Measurements from ENCODE around the gene CD48. TPM values are rescaled to one million over a fixed set of nuclear protein-coding genes. Genes with fewer than 3 reads are reported as not detected.

The CD48 gene
- total RNA-seq, 1 donor from 2014 or later = 0.56 TPM

GRCh38 chr1:160640359-160641123, 71.1 kb downstream of the CD48 start:
- Mint-ChIP-seq H3K4me3 (no peak overlapping the region), H3K36me3 (no peaks in the 10 kb centered on the region), H3K4me1 (peaks cover 33% of the 10 kb centered on the region), H3K27ac (no peak overlapping the region), H3K9me3 (no peaks in the 10 kb centered on the region), H3K27me3 (ENCODE audit: low read depth) (no peaks in the 10 kb centered on the region)
- DNase-seq (ENCODE audit: low spot score in 2 of 2, unreplicated experiment in 2 of 2) = no peak
- TF ChIP-seq, protein P1, sequence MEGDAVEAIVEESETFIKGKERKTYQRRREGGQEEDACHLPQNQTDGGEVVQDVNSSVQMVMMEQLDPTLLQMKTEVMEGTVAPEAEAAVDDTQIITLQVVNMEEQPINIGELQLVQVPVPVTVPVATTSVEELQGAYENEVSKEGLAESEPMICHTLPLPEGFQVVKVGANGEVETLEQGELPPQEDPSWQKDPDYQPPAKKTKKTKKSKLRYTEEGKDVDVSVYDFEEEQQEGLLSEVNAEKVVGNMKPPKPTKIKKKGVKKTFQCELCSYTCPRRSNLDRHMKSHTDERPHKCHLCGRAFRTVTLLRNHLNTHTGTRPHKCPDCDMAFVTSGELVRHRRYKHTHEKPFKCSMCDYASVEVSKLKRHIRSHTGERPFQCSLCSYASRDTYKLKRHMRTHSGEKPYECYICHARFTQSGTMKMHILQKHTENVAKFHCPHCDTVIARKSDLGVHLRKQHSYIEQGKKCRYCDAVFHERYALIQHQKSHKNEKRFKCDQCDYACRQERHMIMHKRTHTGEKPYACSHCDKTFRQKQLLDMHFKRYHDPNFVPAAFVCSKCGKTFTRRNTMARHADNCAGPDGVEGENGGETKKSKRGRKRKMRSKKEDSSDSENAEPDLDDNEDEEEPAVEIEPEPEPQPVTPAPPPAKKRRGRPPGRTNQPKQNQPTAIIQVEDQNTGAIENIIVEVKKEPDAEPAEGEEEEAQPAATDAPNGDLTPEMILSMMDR (IDR thresholded peaks at IDR 0.05; ENCODE audit: unreplicated experiment) = no peak

- H3K27ac Mint-ChIP-seq = peak overlapping the region; percentile 37
- no peaks in the 10 kb centered on the region for H3K27me3 Mint-ChIP-seq (ENCODE audit: low read depth)
- H3K36me3 Mint-ChIP-seq = no peaks in the 10 kb centered on the region
- peaks cover 33% of the 10 kb centered on the region for H3K4me1 Mint-ChIP-seq
- TF ChIP-seq, protein P1 (IDR thresholded peaks at IDR 0.05; ENCODE audit: unreplicated experiment) = no peak
- H3K4me3 Mint-ChIP-seq = no peak overlapping the region
- H3K9me3 Mint-ChIP-seq = no peaks in the 10 kb centered on the region
- no peak for DNase-seq (ENCODE audit: low spot score in 2 of 2, unreplicated experiment in 2 of 2)
Observed at GRCh38 chr1:160639652-160640051, 72.0 kb downstream of the CD48 start.

- TF ChIP-seq, protein P1 (IDR thresholded peaks at IDR 0.05; ENCODE audit: unreplicated experiment) = no peak
- Mint-ChIP-seq H3K27ac (no peak overlapping the region), H3K36me3 (no peaks in the 10 kb centered on the region), H3K4me1 (peaks cover 33% of the 10 kb centered on the region), H3K27me3 (ENCODE audit: low read depth) (no peaks in the 10 kb centered on the region), H3K9me3 (no peaks in the 10 kb centered on the region), H3K4me3 (no peak overlapping the region)
- DNase-seq (ENCODE audit: low spot score in 2 of 2, unreplicated experiment in 2 of 2) = no peak
Observed at GRCh38 chr1:160638926-160639325, 72.7 kb downstream of the CD48 start.

GRCh38 chr1:160638540-160638857, 73.1 kb downstream of the CD48 start:
- Mint-ChIP-seq H3K36me3 (no peaks in the 10 kb centered on the region), H3K4me1 (peaks cover 33% of the 10 kb centered on the region), H3K9me3 (no peaks in the 10 kb centered on the region), H3K27me3 (ENCODE audit: low read depth) (no peaks in the 10 kb centered on the region), H3K27ac (peak overlapping the region; percentile 35), H3K4me3 (no peak overlapping the region)
- TF ChIP-seq, protein P1 (IDR thresholded peaks at IDR 0.05; ENCODE audit: unreplicated experiment) = no peak
- no peak for DNase-seq (ENCODE audit: low spot score in 2 of 2, unreplicated experiment in 2 of 2)

- no peak overlapping the region for H3K4me3 Mint-ChIP-seq
- H3K27ac Mint-ChIP-seq = peak overlapping the region; percentile 39
- no peak for DNase-seq (ENCODE audit: low spot score in 2 of 2, unreplicated experiment in 2 of 2)
- H3K9me3 Mint-ChIP-seq = no peaks in the 10 kb centered on the region
- no peaks in the 10 kb centered on the region for H3K36me3 Mint-ChIP-seq
- H3K27me3 Mint-ChIP-seq (ENCODE audit: low read depth) = no peaks in the 10 kb centered on the region
- TF ChIP-seq, protein P1 (IDR thresholded peaks at IDR 0.05; ENCODE audit: unreplicated experiment) = no peak
- H3K4me1 Mint-ChIP-seq = peaks cover 33% of the 10 kb centered on the region
Observed at GRCh38 chr1:160637821-160638539, 73.6 kb downstream of the CD48 start.
